Amniotic epithelial cell (primary cell): ENCODE measurements around the gene DOK1.

Experiments
- DNase-seq: peaks from one replicate; pipeline ENCODE4 v3.0.0-alpha.2; 2010; ENCODE audit warnings: low read depth

Gene DOK1

GRCh38 chr2:74569686-74570085, 15.2 kb downstream of the DOK1 start:
- DNase-seq, result no peak

GRCh38 chr2:74571058-74571457, 16.5 kb downstream of the DOK1 start:
- DNase-seq, result no peak

- DNase-seq, result no peak
These were observed 17.8 kb downstream of the DOK1 start for GRCh38 chr2:74572178-74572925.

GRCh38 chr2:74573747-74574562, 19.4 kb downstream of the DOK1 start:
- DNase-seq, result no peak

GRCh38 chr2:74575320-74575719, 20.8 kb downstream of the DOK1 start:
- no peak for DNase-seq

- no peak for DNase-seq
These were observed 21.8 kb downstream of the DOK1 start for GRCh38 chr2:74576211-74576862.

- DNase-seq, result peak; percentile 73
These were observed 22.3 kb downstream of the DOK1 start for GRCh38 chr2:74576863-74577229.

- peak; percentile 58 for DNase-seq
These were observed 22.9 kb downstream of the DOK1 start for GRCh38 chr2:74577448-74577847.

GRCh38 chr2:74578408-74578807, 23.9 kb downstream of the DOK1 start:
- no peak for DNase-seq

GRCh38 chr2:74581463-74581862, 26.9 kb downstream of the DOK1 start:
- peak; percentile 81 for DNase-seq

GRCh38 chr2:74582184-74582583, 27.7 kb downstream of the DOK1 start:
- DNase-seq, result no peak

- peak; percentile 37 for DNase-seq
These were observed 29.0 kb downstream of the DOK1 start for GRCh38 chr2:74583504-74583903.

- DNase-seq, result peak; percentile 46
These were observed 29.6 kb downstream of the DOK1 start for GRCh38 chr2:74584088-74584645.

GRCh38 chr2:74585406-74586185, 31.1 kb downstream of the DOK1 start:
- no peak for DNase-seq

GRCh38 chr2:74587664-74588277, 33.3 kb downstream of the DOK1 start:
- DNase-seq, result peak; percentile 66

GRCh38 chr2:74588664-74589063, 34.1 kb downstream of the DOK1 start:
- DNase-seq, result no peak

- DNase-seq, result no peak
These were observed 39.6 kb downstream of the DOK1 start for GRCh38 chr2:74593826-74594772.

GRCh38 chr2:74596584-74596983, 42.1 kb downstream of the DOK1 start:
- no peak for DNase-seq

GRCh38 chr2:74597410-74597809, 42.9 kb downstream of the DOK1 start:
- no peak for DNase-seq

GRCh38 chr2:74599676-74600075, 45.2 kb downstream of the DOK1 start:
- DNase-seq, result no peak
